Mesenchymal stem cell (in vitro differentiated cells and primary cell): ENCODE data around the gene PMEPA1.

ENCODE experiments used
- DNase-seq: peaks from one replicate; pipeline ENCODE4 v3.0.0-alpha.2; 2013
- H2AFZ ChIP-seq: one replicate; pipeline ENCODE4 v1.6.1; 2013; ENCODE audit warnings: low read depth, mild to moderate bottlenecking, control low read depth, inconsistent platforms, low read length, moderate library complexity
- H2AK5ac ChIP-seq: 2 replicates; pipeline ENCODE4 v1.6.1; 2013; ENCODE audit warnings: low read length, moderate library complexity, mild to moderate bottlenecking, inconsistent platforms; ENCODE audit not compliant: severe bottlenecking
- H2BK120ac ChIP-seq: one replicate; pipeline ENCODE4 v1.6.1; 2013; ENCODE audit warnings: low read depth, mild to moderate bottlenecking, inconsistent platforms, low read length, moderate library complexity
- H2BK12ac ChIP-seq, 2 experiments: one replicate each; pipeline ENCODE4 v1.6.1; 2013; ENCODE audit warnings: inconsistent platforms in 2 of 2, low read length in 2 of 2, mild to moderate bottlenecking in 2 of 2, moderate library complexity in 2 of 2, control low read depth in 1 of 2
- H2BK15ac ChIP-seq: one replicate; pipeline ENCODE4 v1.6.1; 2013; ENCODE audit warnings: mild to moderate bottlenecking, low read depth, inconsistent platforms; ENCODE audit not compliant: poor library complexity, severe bottlenecking
- H2BK5ac ChIP-seq: 2 replicates; pipeline ENCODE4 v1.6.1; 2013; ENCODE audit warnings: low read depth, mild to moderate bottlenecking, low read length, control low read depth, inconsistent platforms; ENCODE audit not compliant: poor library complexity, severe bottlenecking
- H3K14ac ChIP-seq, 2 experiments: one replicate each; pipeline ENCODE4 v1.6.1; 2013; ENCODE audit warnings: inconsistent platforms in 2 of 2, low read length in 2 of 2, control low read depth in 1 of 2, mild to moderate bottlenecking in 1 of 2, moderate library complexity in 1 of 2
- H3K18ac ChIP-seq, 2 experiments: one replicate each; pipeline ENCODE4 v1.6.1; 2013; ENCODE audit warnings: inconsistent platforms in 2 of 2, low read length in 2 of 2, control low read depth in 1 of 2, low read depth in 1 of 2, mild to moderate bottlenecking in 1 of 2
- H3K23ac ChIP-seq, 2 experiments: one replicate each; pipeline ENCODE4 v1.6.1; 2013; ENCODE audit warnings: inconsistent platforms in 2 of 2, low read length in 2 of 2, mild to moderate bottlenecking in 2 of 2, moderate library complexity in 2 of 2, control low read depth in 1 of 2
- H3K27ac ChIP-seq: 2 replicates; pipeline ENCODE4 v1.5.1; 2013; ENCODE audit warnings: mild to moderate bottlenecking, moderate library complexity, low read length, control low read depth, inconsistent platforms; ENCODE audit not compliant: poor library complexity, severe bottlenecking
- H3K27me3 ChIP-seq, 2 experiments: 2 replicates each; pipeline versions ENCODE4 v1.6.1 to v1.7.0; 2013; ENCODE audit warnings: low read length in 2 of 2, mild to moderate bottlenecking in 2 of 2, moderate library complexity in 2 of 2, control low read depth in 1 of 2, inconsistent platforms in 1 of 2; ENCODE audit not compliant: control insufficient read depth in 1 of 2, insufficient read depth in 1 of 2
- H3K36me3 ChIP-seq, 2 experiments: 2 replicates each; pipeline versions ENCODE4 v1.6.1 to v1.7.0; 2013; ENCODE audit warnings: low read length in 2 of 2, control low read depth in 1 of 2, inconsistent platforms in 1 of 2, low read depth in 1 of 2, mild to moderate bottlenecking in 1 of 2; ENCODE audit not compliant: insufficient read depth in 2 of 2, control insufficient read depth in 1 of 2
- H3K4ac ChIP-seq, 2 experiments: one replicate each; pipeline ENCODE4 v1.6.1; 2013; ENCODE audit warnings: inconsistent platforms in 2 of 2, low read length in 2 of 2, mild to moderate bottlenecking in 2 of 2, moderate library complexity in 2 of 2, control low read depth in 1 of 2, low read depth in 1 of 2
- H3K4me1 ChIP-seq: 2 replicates; pipeline ENCODE4 v1.6.1; 2013; ENCODE audit warnings: low read depth, low read length, control low read depth; ENCODE audit not compliant: control insufficient read depth, insufficient read depth
- H3K4me2 ChIP-seq: 2 replicates; pipeline ENCODE4 v1.6.1; 2013; ENCODE audit warnings: low read length, mild to moderate bottlenecking, inconsistent platforms; ENCODE audit not compliant: poor library complexity, severe bottlenecking
- H3K4me3 ChIP-seq, 2 experiments: 2 replicates each; pipeline versions ENCODE4 v1.5.1 to v1.7.0; 2013; ENCODE audit warnings: low read length in 2 of 2, mild to moderate bottlenecking in 2 of 2, control low read depth in 1 of 2, low read depth in 1 of 2; ENCODE audit not compliant: insufficient read depth in 1 of 2
- H3K79me1 ChIP-seq: replicated peaks from 2 replicates; pipeline ENCODE4 v1.6.1; 2013; ENCODE audit warnings: mild to moderate bottlenecking, control low read depth, low read length, inconsistent platforms; ENCODE audit not compliant: poor library complexity, severe bottlenecking
- H3K9ac ChIP-seq: 2 replicates; pipeline ENCODE4 v1.7.0; 2013; ENCODE audit warnings: mild to moderate bottlenecking, low read length, moderate library complexity
- H3K9me3 ChIP-seq: 2 replicates; pipeline ENCODE4 v1.7.0; 2013; ENCODE audit warnings: mild to moderate bottlenecking, low read length; ENCODE audit not compliant: control insufficient read depth
- H4K8ac ChIP-seq: one replicate; pipeline ENCODE4 v1.6.1; 2013; ENCODE audit warnings: inconsistent platforms, mild to moderate bottlenecking, low read length, moderate library complexity
- H4K91ac ChIP-seq: one replicate; pipeline ENCODE4 v1.6.1; 2013; ENCODE audit warnings: mild to moderate bottlenecking, low read length, inconsistent platforms
- WGBS: methylation state at CpG from one replicate; pipeline ENCODE4 v1.1.7; 2013; ENCODE audit warnings: mixed read lengths; 5-methylcytosine and 5-hydroxymethylcytosine counted together

The PMEPA1 gene

DNA sequence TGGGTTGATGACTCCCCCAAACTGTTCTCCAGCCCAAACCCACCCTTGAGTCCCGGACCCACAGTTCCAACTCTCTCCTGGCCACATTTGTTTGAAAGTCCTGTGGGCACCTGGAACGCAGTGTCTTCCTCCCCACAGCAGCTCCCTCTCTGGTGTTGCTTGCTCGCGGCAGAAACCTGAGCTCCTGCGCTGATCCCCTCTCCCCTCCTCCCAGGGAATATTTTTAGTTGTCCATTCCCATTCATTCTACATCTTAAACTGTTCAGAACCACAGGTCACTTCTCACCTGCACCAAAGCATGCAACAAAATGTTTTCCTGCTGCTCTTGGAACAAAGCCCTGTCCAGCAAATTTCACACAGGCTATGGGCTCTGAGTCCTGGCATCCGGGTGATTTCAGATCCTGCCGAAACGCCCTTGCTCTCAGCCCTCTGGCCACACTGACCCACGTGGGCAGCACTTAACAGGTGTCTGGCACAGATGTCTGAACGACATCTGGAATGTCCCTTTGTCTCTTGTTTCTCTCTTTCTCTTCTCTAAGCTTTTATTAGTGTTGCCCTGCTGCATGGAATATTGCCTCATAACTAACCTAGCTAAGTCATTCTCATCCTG is 27.0 kb upstream of the PMEPA1 start:
- Histone ChIP-seq H2AFZ (no peak overlapping the region), H3K18ac (no peak overlapping the region), H3K23ac (no peak overlapping the region), H2BK15ac (no peak overlapping the region), H3K79me1 (no peaks in the 10 kb centered on the region), H3K4me2 (no peak overlapping the region), H3K4me3 (no peak overlapping the region), H3K27me3 (peaks cover 21 to 65% of the 10 kb centered on the region in 2 experiments), H2AK5ac (no peak overlapping the region), H3K14ac (no peak overlapping the region), H4K91ac (no peak overlapping the region), H3K36me3 (no peaks in the 10 kb centered on the region), H2BK12ac (no peak overlapping the region), H3K9ac (no peak overlapping the region), H3K4ac (no peak overlapping the region), H2BK120ac (no peak overlapping the region), H3K27ac (no peak overlapping the region), H3K4me1 (no peaks in the 10 kb centered on the region), H3K9me3 (no peaks in the 10 kb centered on the region), H2BK5ac (no peak overlapping the region), H4K8ac (no peak overlapping the region)
- no peak for DNase-seq
- WGBS, result 71% methylated on average over 10 of the region's 10 CpGs

DNA sequence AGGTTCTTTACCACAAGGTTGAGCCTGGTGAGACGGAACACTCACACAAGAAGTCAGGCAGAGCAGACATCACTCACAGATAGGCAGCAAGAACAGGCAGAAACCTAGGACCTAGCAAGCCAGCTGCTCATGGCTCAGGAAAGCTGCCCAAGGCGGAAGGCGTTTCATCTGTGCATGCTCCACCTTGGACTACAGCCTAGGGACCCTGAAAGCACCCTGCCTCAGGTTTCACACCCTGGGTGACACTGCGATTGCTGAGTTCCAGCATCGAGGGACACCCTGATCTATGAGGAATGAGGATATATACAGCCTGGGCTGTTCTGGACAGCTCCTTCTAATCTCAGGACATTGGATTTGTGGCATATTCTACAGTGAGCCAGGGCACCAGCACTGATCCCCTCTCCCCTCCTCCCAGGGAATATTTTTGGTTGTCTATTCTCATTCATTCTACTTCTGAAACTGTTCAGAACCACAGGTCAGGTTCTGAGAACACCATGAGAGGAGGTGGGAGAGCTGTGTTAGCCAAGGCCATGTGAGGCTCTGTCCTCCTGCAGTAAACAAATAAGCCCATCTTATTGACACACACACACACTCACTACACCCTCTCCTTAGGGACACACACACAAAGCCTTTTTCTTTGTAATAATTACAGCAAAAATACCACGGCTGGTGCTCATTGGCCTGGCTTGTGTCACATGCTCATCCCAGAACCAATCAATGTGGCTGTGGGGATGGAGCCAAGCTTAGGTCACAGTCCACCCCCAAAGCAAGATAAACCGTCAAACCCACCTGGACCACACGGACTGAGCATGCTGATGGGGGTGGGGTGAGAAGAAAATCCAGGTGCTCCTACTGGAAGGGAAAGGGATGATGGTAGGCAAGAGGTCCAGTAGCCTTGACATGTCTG is 26.3 kb upstream of the PMEPA1 start:
- no peaks in the 10 kb centered on the region for H3K9me3 ChIP-seq
- WGBS, result 90% methylated on average over 6 of the region's 8 CpGs
- no peak overlapping the region for H3K4ac ChIP-seq
- H3K27ac ChIP-seq, result no peak overlapping the region
- DNase-seq, result no peak
- no peak overlapping the region for H4K91ac ChIP-seq
- H3K23ac ChIP-seq, result no peak overlapping the region
- H2BK5ac ChIP-seq, result no peak overlapping the region
- H2AK5ac ChIP-seq, result no peak overlapping the region
- H2BK15ac ChIP-seq, result no peak overlapping the region
- H3K18ac ChIP-seq, result no peak overlapping the region
- no peaks in the 10 kb centered on the region for H3K36me3 ChIP-seq
- no peak overlapping the region for H2BK120ac ChIP-seq
- H3K14ac ChIP-seq, result no peak overlapping the region
- H3K4me2 ChIP-seq, result no peak overlapping the region
- no peaks in the 10 kb centered on the region for H3K4me1 ChIP-seq
- H2BK12ac ChIP-seq, result no peak overlapping the region
- no peak overlapping the region for H3K4me3 ChIP-seq
- H3K9ac ChIP-seq, result no peak overlapping the region
- no peak overlapping the region for H4K8ac ChIP-seq
- no peaks in the 10 kb centered on the region for H3K79me1 ChIP-seq
- H2AFZ ChIP-seq, result no peak overlapping the region
- H3K27me3 ChIP-seq, result peaks cover 23 to 65% of the 10 kb centered on the region in 2 experiments

DNA sequence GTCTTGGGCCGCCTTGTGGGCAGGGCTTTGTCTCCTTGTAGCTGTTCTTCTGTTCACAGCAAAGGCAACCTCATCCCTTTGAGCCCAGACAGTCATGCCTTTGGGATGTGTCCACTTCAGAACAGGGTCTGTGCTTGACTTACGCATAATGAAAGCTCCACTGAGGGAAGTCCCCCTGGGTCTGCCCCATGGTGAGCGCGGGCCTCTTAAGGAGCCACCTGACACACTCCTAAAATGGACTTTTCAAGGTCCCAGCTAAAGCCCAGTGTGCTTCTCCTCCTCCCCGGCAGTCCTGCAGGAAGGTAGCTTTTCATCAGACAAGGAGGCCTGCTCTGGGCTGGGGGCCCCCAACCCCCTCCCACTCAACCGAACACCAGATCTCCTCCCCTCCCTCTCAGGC is 24.9 kb upstream of the PMEPA1 start:
- H2BK12ac ChIP-seq, result no peak overlapping the region
- no peak overlapping the region for H4K8ac ChIP-seq

DNA sequence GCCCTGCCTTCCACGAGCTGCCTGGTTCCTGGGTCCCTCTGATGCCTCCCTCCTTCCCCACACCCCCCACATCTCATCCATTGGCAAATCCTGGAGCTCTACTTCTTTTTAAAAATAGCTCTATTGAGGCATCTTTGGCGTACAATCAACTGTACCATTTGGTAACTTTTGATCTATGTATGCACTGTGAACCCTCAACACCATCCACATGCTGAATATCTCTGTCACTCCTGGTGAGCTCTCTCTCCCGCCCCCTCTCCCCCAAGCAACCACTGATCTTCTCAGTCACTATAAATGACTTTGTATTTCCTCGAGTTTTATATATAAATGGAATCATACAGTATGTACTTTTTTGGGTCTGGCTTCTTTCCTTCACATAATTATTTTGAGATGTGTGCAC is 22.4 kb upstream of the PMEPA1 start:
- H3K79me1 ChIP-seq, result no peaks in the 10 kb centered on the region
- H2BK15ac ChIP-seq, result no peak overlapping the region
- no peak overlapping the region for H2AFZ ChIP-seq

More for the DNA sequence above, 24.9 kb upstream of the PMEPA1 start:
- Histone ChIP-seq H3K14ac (no peak overlapping the region), H2BK15ac (no peak overlapping the region), H2BK5ac (no peak overlapping the region), H2BK120ac (no peak overlapping the region), H3K36me3 (no peaks in the 10 kb centered on the region), H3K23ac (no peak overlapping the region), H3K9ac (no peak overlapping the region), H3K4ac (no peak overlapping the region), H3K18ac (no peak overlapping the region), H2AK5ac (no peak overlapping the region), H2AFZ (no peak overlapping the region), H3K4me1 (no peaks in the 10 kb centered on the region), H3K79me1 (no peaks in the 10 kb centered on the region), H3K27me3 (peaks cover 29 to 77% of the 10 kb centered on the region in 2 experiments), H4K91ac (no peak overlapping the region), H3K4me2 (no peak overlapping the region), H3K9me3 (no peaks in the 10 kb centered on the region), H3K27ac (no peak overlapping the region), H3K4me3 (no peak overlapping the region)
- WGBS, result 74% methylated on average over 6 of the region's 6 CpGs
- DNase-seq, result no peak

More for the DNA sequence above, 22.4 kb upstream of the PMEPA1 start:
- H4K8ac ChIP-seq, result no peak overlapping the region
- H3K18ac ChIP-seq, result no peak overlapping the region
- WGBS, result 53% methylated on average over 3 of the region's 4 CpGs
- no peaks in the 10 kb centered on the region for H3K9me3 ChIP-seq
- H3K27me3 ChIP-seq, result peaks cover 45 to 89% of the 10 kb centered on the region in 2 experiments
- no peak overlapping the region for H3K4me2 ChIP-seq
- no peak overlapping the region for H2AK5ac ChIP-seq
- no peak overlapping the region for H2BK12ac ChIP-seq
- H3K27ac ChIP-seq, result no peak overlapping the region
- H2BK5ac ChIP-seq, result no peak overlapping the region
- DNase-seq, result no peak
- no peak overlapping the region for H3K4me3 ChIP-seq
- no peak overlapping the region for H3K4ac ChIP-seq
- H4K91ac ChIP-seq, result no peak overlapping the region
- no peaks in the 10 kb centered on the region for H3K4me1 ChIP-seq
- H3K14ac ChIP-seq, result no peak overlapping the region
- no peaks in the 10 kb centered on the region for H3K36me3 ChIP-seq
- no peak overlapping the region for H2BK120ac ChIP-seq
- H3K23ac ChIP-seq, result no peak overlapping the region
- no peak overlapping the region for H3K9ac ChIP-seq
